HG03175 (cell line): Measurements from ENCODE around the gene HES2.
"Not testable (repeated sequence)": the region's sequence is repeated elsewhere in the genome, so short reads cannot be mapped to it uniquely, and the experiment has no call there.

Experiments
- ATAC-seq: cut with Tn5 transposase; IDR thresholded peaks from one replicate; pipeline ENCODE4 v1.9.1; 2021; ENCODE audit warnings: mild to moderate bottlenecking, moderate library complexity; ENCODE audit not compliant: unreplicated experiment

Gene HES2

DNA sequence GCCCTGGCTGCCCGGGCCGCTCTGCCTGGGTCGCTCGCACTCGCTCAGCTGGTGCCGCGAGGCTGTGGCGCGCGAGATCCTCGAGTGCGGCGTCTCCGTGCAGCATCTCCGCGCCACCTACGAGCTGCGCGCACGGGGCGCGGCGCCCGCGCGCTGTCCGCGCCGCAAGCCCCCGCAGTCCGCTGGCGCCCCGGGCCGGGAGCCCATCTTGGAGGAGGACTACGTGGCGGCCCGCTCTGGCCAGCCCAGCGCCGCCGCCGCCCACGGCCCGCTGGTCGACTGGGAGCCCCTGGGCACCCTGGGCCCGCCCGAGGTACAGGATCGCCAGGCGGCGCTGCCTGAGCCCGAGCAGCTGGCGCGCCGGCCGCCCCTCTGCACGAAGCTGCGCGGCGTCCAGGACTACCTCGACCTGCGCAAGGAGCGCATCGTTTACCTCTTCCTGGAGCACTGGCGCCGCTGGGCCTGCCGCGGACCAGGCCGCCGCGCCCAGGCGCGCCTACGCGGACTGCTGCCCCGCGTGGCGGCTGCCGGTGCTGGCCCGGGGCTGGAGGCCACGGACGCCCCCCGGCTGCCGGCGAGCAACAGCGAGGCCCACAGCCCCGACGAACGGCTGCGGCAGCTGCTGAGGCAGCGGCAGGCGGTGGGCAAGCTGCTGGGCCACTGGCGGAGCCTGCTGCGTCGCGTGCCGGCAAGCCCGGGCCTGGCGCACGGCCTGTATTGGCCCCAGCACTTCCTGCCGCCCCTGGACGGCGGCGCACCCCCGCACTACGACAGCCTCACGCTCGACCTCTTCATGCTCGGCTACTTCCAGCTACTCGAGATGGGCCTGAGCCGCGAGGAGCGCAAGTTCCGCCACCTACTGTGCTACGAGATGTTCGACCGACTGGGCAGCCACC lies 35.4 kb upstream of the HES2 start:
- no peak for ATAC-seq

GRCh38 chr1:6453895-6454855 lies 34.5 kb upstream of the HES2 start:
- ATAC-seq = not testable (repeated sequence)

DNA sequence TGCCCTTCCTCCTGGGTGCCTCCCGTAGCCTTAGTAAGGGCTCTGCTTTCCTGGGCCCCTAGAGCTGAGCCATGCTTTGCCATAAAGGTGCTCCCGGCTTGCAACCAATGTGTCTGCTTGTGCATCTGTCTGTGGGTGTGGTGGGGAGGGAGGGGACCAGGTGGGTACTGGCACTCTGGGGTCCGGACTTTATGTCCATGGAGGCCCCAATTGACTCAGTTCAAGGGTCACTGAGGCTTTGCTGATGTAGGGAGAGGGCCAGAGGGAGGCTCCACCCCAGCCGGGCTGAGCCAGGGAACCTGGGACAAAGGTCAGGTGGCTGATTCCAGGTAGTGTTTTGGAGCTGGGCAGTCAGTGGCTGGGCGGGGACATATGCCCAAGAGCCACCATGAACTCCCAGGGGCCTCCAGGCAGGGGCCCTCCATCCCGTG lies 31.2 kb upstream of the HES2 start:
- ATAC-seq = no peak

- ATAC-seq = not testable (repeated sequence)
These were observed 30.8 kb upstream of the HES2 start for GRCh38 chr1:6450486-6450885.

- no peak for ATAC-seq
These were observed 30.3 kb upstream of the HES2 start for GRCh38 chr1:6450005-6450450.

- no peak for ATAC-seq
These were observed 29.3 kb upstream of the HES2 start for GRCh38 chr1:6448749-6449631.

DNA sequence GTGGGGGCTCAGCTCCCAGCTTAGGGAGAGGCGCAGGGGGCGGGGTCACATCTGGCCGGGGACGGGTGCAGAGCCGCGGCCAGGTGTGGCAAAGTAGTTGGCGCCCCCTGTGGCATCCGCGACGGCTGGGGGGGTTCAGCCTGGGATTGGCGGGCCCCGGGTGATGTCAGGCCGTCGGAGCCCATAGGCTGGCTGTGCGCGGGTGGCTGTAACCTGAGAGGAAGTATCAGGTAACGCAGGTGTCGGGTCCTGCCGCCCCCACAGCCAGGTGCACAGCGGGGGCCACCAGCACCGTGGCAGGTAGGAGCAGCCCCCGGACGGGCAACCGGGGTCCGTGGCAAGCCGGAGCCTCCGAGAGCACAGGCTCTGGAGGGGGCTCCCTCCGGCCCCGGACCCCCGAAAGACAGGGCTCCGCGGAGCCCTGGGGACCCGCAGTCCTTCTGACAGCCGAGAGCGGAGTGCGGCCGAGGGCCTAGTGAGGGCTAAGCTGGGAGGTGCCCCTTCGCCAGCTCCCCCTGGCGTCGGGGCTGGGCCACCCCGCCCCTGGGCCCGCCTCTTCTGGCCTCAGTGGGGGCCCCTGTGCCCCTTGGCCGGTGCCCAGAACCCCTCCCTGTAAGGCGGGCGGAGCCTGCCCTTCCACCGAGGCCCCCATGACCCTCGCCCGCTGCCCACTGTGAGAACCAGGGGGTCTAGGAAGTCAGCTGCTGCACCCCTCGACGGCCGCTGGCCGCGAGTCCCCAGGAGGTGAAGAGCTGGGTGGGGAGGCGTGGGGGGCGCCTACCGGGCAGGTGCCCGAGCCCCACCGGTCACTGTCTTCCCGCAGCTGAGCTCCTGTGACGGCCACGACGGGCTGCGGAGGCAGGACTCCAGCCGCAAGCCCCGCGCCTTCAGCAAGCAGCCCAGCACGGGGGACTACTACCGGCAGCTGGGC lies 28.4 kb upstream of the HES2 start:
- ATAC-seq = no peak

- ATAC-seq = no peak
These were observed 27.5 kb upstream of the HES2 start for GRCh38 chr1:6447016-6447817.

DNA sequence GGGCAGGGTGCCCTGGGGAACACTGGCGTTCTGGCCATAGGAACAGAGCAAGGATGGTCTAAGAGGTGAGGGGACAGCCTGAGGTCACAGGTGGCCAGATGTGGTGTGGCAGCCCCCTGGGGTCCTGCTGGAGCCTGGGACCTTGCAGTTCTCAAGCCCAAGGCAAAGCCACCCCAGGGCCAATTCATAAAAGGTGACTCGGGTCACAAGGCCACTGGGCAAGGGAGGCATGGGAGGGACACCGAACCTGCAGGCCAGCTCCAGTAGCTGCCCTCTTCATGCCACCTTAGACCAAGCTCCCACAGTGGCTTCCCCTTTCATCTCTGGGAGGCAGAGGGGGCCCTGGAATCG lies 26.9 kb upstream of the HES2 start:
- ATAC-seq = no peak

DNA sequence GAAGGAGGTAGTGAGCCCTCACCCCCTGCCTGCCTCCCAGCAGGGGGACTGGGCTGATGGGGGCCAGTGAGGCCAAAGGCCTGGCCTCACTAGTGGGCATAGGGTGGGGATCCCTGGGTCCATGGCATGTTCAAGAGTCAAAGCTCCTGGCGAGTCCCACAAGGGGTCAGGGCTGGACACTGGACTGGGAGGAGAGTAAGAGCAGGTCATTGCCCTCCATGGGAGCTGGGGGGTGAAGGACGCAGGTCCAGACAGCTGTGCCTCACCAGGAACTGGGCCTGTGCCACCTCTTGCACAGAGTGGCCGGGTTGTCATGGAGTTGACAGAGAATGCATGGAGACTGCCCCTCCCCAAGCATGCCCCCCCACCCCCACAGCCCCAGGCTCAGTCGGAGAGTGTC lies 26.2 kb upstream of the HES2 start:
- ATAC-seq = not testable (repeated sequence)

DNA sequence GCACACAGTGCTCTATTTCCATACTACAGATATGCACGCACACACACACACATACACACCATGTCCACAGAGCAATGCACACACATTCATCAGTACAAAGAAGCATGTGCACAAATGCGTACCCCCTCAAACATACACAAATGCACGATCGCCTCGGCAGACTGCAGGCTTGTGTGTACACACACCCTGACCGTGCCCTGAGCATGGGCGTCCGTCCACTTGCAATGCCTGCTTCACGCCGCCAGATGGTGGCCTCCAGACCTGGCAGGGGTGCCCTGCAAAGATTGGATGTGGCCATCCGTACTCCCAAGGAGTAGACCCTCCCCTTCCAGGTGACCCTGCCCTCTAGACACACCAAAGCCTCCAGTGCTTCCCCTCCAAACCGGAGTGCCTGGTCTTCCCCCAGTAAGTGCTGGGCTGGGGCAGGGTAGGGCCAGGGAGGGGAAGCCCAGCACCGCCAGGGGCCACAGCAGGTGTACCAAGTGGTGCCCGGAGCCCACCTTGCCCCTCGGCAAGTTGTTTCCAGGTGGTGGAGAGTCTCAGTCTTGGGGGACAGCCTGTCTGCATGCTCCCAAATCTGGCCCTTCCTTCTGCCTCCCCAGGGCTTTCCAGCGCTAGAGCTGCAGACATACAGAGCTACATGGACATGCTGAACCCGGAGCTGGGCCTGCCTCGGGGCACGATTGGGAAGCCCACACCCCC lies 25.5 kb upstream of the HES2 start:
- ATAC-seq = no peak

- ATAC-seq = no peak
These were observed 24.7 kb upstream of the HES2 start for GRCh38 chr1:6444377-6444776.

GRCh38 chr1:6443339-6444115 lies 23.8 kb upstream of the HES2 start:
- ATAC-seq = no peak

- no peak for ATAC-seq
These were observed 21.9 kb upstream of the HES2 start for GRCh38 chr1:6441586-6441985.

DNA sequence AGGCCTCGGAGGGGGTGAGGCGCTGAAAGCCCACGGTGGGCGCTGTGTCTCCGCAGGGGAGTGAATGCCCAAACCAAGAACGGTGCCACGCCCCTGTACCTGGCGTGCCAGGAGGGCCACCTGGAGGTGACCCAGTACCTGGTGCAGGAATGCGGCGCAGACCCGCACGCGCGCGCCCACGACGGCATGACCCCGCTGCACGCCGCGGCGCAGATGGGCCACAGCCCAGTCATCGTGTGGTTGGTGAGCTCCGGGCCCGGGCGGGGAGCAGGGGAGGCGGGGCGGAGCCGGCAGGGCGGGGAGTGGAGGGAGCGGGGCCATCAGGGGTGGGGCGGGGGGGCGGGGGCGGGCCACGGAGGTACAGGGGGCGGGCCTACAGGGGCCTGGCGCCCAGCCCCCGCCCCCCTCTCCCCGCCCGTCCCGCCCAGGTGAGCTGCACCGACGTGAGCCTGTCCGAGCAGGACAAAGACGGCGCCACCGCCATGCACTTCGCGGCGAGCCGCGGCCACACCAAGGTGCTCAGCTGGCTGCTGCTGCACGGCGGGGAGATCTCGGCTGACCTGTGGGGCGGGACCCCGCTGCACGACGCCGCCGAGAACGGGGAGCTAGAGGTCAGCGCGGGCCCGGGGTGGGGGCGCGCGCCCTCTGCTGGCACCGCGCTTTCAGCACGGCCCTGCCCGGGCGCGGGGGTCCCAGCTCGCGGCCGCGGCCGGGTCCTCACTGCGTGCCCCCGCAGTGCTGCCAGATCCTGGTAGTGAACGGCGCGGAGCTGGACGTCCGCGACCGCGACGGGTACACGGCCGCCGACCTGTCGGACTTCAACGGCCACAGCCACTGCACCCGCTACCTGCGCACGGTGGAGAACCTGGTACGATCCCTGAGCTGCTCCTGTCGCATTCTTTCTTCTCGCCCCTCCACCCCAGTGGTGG lies 20.7 kb upstream of the HES2 start:
- no peak for ATAC-seq

GRCh38 chr1:6438047-6438525 lies 18.4 kb upstream of the HES2 start:
- ATAC-seq = peak; percentile 46
